PC-3 (cell line): ENCODE results near the gene FPGS.

ENCODE experiments used
- CTCF ChIP-seq: fragments of 300-600 bp; sonication (generic); conservative IDR thresholded peaks from 2 replicates; pipeline ENCODE4 v1.5.1; 2017; ENCODE audit warnings: antibody characterized with exemption, low read depth, mild to moderate bottlenecking, low read length
- EZH2phosphoT487 ChIP-seq: fragments of 300-600 bp; sonication (generic); IDR thresholded peaks from 2 replicates; pipeline ENCODE4 v1.6.1; 2018; ENCODE audit warnings: mild to moderate bottlenecking, antibody characterized with exemption, low read length, borderline replicate concordance

DNA sequence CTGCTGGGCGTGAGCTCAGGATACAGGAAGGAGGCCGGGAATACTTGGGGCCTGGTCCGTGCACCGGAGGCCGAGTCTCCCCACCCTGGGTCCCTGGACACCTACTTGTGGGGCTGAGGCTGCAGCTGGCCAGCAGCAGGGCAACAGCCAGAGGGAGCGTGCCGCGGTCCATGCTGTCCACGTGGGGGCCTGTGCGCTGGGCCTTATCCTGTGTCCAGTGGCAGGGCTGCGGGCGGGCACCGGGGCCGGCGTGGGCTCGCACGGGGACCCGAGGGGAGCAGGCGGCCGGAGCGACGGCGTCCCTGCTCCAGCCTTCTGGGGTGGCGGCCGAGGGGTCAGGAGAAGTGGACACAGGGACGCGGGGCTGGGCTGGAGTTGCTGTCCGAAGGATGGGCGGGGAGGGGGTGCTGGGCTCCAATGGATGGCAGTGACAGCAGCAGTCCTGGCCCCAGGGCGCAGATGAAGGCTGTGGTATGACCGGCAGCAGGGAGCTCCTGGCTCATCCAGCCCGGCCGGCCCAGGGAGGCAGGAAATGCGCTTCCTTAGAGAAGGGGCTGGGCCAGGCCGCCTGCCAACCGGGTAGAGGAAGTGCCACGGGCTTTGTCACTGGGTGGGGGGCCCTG is 51.6 kb downstream of the FPGS start, which contains the start of gene ENG:
- TF ChIP-seq EZH2phosphoT487 (no peak), CTCF (no peak)
